ENCODE data around the gene ALDH7A1.

ALDH7A1 gene

DNA sequence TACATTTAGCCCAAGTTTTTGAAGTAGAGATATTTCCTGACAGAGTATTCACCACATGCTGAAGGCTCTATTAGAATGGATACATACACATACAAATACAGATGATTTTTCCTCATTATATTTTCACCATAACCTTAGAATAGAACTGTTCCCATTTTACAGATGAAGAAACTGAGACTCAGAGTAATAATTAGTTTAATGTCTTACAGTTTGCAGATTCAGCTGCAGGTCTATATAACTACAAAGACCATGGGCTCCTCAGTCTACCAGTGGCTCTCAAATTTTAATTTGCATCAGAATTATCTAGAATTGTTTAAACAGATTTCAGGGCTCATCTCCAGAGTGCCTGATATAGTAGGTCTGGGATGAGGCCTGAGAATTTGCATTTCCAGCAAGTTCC, 107.4 kb downstream of the ALDH7A1 start:
- H3K27me3 ChIP-seq (replicated peaks; ENCODE audit: insufficient read depth, low read length): no peaks in the 10 kb centered on the region
- no peak overlapping the region for H3K4me2 ChIP-seq (ENCODE audit: low read depth, low read length)
- H3K4me3 ChIP-seq (ENCODE audit: low read length): no peak overlapping the region
- H2AFZ ChIP-seq (ENCODE audit: low read length): no peak overlapping the region
- H3K9me3 ChIP-seq (replicated peaks; ENCODE audit: insufficient read depth, low read length): no peaks in the 10 kb centered on the region
- H3K36me3 ChIP-seq (replicated peaks; ENCODE audit: insufficient read depth, low read length): no peaks in the 10 kb centered on the region
- no peak for DNase-seq
- H3K4me1 ChIP-seq (ENCODE audit: low read length): no peaks in the 10 kb centered on the region
- no peaks in the 10 kb centered on the region for H3K79me2 ChIP-seq (ENCODE audit: low read length)
- H3K27ac ChIP-seq (ENCODE audit: low read length): no peak overlapping the region
- no peak for TF ChIP-seq EZH2phosphoT487 (IDR thresholded peaks at IDR 0.05; ENCODE audit: low read length)
- no peak for TF ChIP-seq EZH2 (optimal IDR thresholded peaks at IDR 0.05; ENCODE audit: low read depth, low read length)
- TF ChIP-seq CTCF (IDR thresholded peaks at IDR 0.05; ENCODE audit: low read length): no peak
- H3F3A ChIP-seq (ENCODE audit: insufficient read depth, low read length): no peaks in the 10 kb centered on the region
- no peaks in the 10 kb centered on the region for H4K20me1 ChIP-seq (ENCODE audit: insufficient read depth, low read length)
- H3K9ac ChIP-seq (ENCODE audit: low read length): no peak overlapping the region
- no peaks in the 10 kb centered on the region for H3K9me2 ChIP-seq (replicated peaks; ENCODE audit: insufficient read depth, low read length)

GRCh38 chr5:126486332-126486731, 108.7 kb downstream of the ALDH7A1 start:
- H4K20me1 ChIP-seq (ENCODE audit: insufficient read depth, low read length): no peaks in the 10 kb centered on the region
- H3K27ac ChIP-seq (ENCODE audit: low read length): no peak overlapping the region
- H3K9me3 ChIP-seq (replicated peaks; ENCODE audit: insufficient read depth, low read length): no peaks in the 10 kb centered on the region
- no peak overlapping the region for H3K4me3 ChIP-seq (ENCODE audit: low read length)
- no peaks in the 10 kb centered on the region for H3K4me1 ChIP-seq (ENCODE audit: low read length)
- TF ChIP-seq EZH2phosphoT487 (IDR thresholded peaks at IDR 0.05; ENCODE audit: low read length) (no peak), CTCF (IDR thresholded peaks at IDR 0.05; ENCODE audit: low read length) (no peak), EZH2 (optimal IDR thresholded peaks at IDR 0.05; ENCODE audit: low read depth, low read length) (no peak)
- no peaks in the 10 kb centered on the region for H3F3A ChIP-seq (ENCODE audit: insufficient read depth, low read length)
- no peaks in the 10 kb centered on the region for H3K79me2 ChIP-seq (ENCODE audit: low read length)
- no peak overlapping the region for H3K4me2 ChIP-seq (ENCODE audit: low read depth, low read length)
- no peak for DNase-seq
- no peaks in the 10 kb centered on the region for H3K9me2 ChIP-seq (replicated peaks; ENCODE audit: insufficient read depth, low read length)
- no peaks in the 10 kb centered on the region for H3K36me3 ChIP-seq (replicated peaks; ENCODE audit: insufficient read depth, low read length)
- no peak overlapping the region for H2AFZ ChIP-seq (ENCODE audit: low read length)
- H3K9ac ChIP-seq (ENCODE audit: low read length): no peak overlapping the region
- no peaks in the 10 kb centered on the region for H3K27me3 ChIP-seq (replicated peaks; ENCODE audit: insufficient read depth, low read length)

DNA sequence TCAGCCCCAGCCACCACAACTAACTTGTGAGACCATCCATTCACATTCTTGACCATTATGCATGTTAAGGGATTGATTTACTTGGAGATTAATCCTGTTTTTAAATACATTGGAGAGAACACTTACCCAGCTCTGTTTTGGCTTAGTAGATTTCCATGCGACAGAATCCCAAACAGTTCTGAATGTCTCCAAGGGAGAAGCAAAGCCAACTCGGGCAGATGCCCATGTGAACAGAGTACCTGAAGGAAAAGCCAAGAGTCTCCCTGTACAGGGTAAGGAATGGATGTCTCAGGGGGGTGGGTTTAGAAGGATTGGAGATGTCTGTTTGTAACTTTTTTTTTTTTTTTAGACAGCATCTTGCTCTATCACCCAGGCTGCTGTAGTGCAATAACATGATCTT, 110.8 kb downstream of the ALDH7A1 start:
- no peaks in the 10 kb centered on the region for H3K9me2 ChIP-seq (replicated peaks; ENCODE audit: insufficient read depth, low read length)
- DNase-seq: no peak
- TF ChIP-seq EZH2 (optimal IDR thresholded peaks at IDR 0.05; ENCODE audit: low read depth, low read length) (no peak), CTCF (IDR thresholded peaks at IDR 0.05; ENCODE audit: low read length) (no peak), EZH2phosphoT487 (IDR thresholded peaks at IDR 0.05; ENCODE audit: low read length) (no peak)
- no peaks in the 10 kb centered on the region for H3F3A ChIP-seq (ENCODE audit: insufficient read depth, low read length)
- no peaks in the 10 kb centered on the region for H3K9me3 ChIP-seq (replicated peaks; ENCODE audit: insufficient read depth, low read length)
- no peaks in the 10 kb centered on the region for H3K27me3 ChIP-seq (replicated peaks; ENCODE audit: insufficient read depth, low read length)
- H3K79me2 ChIP-seq (ENCODE audit: low read length): no peaks in the 10 kb centered on the region
- no peaks in the 10 kb centered on the region for H4K20me1 ChIP-seq (ENCODE audit: insufficient read depth, low read length)
- H3K36me3 ChIP-seq (replicated peaks; ENCODE audit: insufficient read depth, low read length): no peaks in the 10 kb centered on the region
- H3K9ac ChIP-seq (ENCODE audit: low read length): no peak overlapping the region
- no peak overlapping the region for H2AFZ ChIP-seq (ENCODE audit: low read length)
- no peak overlapping the region for H3K4me2 ChIP-seq (ENCODE audit: low read depth, low read length)
- no peak overlapping the region for H3K27ac ChIP-seq (ENCODE audit: low read length)
- H3K4me3 ChIP-seq (ENCODE audit: low read length): no peak overlapping the region
- no peaks in the 10 kb centered on the region for H3K4me1 ChIP-seq (ENCODE audit: low read length)
